ENCODE measurements around the gene CPHXL2. TPM values are rescaled to one million over a fixed set of nuclear protein-coding genes. Genes with fewer than 3 reads are reported as not detected.

Gene CPHXL2
- total and polyA plus RNA-seq, 7 donors = not detected

GRCh38 chr16:75687361-75687760, 10.6 kb upstream of the CPHXL2 start:
- intact Hi-C loops (cut with DNase I) = no loop called here
- Histone ChIP-seq H3K27ac (no peak overlapping the region), H3K4me3 (no peak overlapping the region), H3K36me3 (no peaks in the 10 kb centered on the region), H3K27me3 (no peaks in the 10 kb centered on the region), H3K9me3 (no peaks in the 10 kb centered on the region), H3K4me1 (no peaks in the 10 kb centered on the region)
- DNase-seq = no peak
- TF ChIP-seq POLR2AphosphoS5 (IDR thresholded peaks at IDR 0.05) = no peak
- TF ChIP-seq CTCF (IDR thresholded peaks at IDR 0.05) = no peak
- TF ChIP-seq EP300 (IDR thresholded peaks at IDR 0.05) = no peak
- TF ChIP-seq POLR2A (IDR thresholded peaks at IDR 0.05) = no peak

- Histone ChIP-seq H3K9me3 (no peaks in the 10 kb centered on the region), H3K27ac (no peak overlapping the region), H3K4me3 (no peak overlapping the region), H3K4me1 (no peaks in the 10 kb centered on the region), H3K36me3 (no peaks in the 10 kb centered on the region), H3K27me3 (no peaks in the 10 kb centered on the region)
- TF ChIP-seq CTCF (IDR thresholded peaks at IDR 0.05) (no peak), POLR2A (IDR thresholded peaks at IDR 0.05) (no peak), POLR2AphosphoS5 (IDR thresholded peaks at IDR 0.05) (no peak), EP300 (IDR thresholded peaks at IDR 0.05) (no peak)
- DNase-seq = no peak
- intact Hi-C loops (cut with DNase I) = no loop called here
- 89 to 92% methylated on average over 14 of the region's 14 CpGs for WGBS, 2 donors
Measured at GRCh38 chr16:75682308-75682707, 5.5 kb upstream of the CPHXL2 start.

GRCh38 chr16:75679366-75679765, 2.6 kb upstream of the CPHXL2 start:
- WGBS, 2 donors = 90% methylated on average over 5 of the region's 5 CpGs
- Histone ChIP-seq H3K4me3 (no peak overlapping the region), H3K9me3 (no peaks in the 10 kb centered on the region), H3K36me3 (no peaks in the 10 kb centered on the region), H3K4me1 (no peaks in the 10 kb centered on the region), H3K27ac (no peak overlapping the region), H3K27me3 (no peaks in the 10 kb centered on the region)
- intact Hi-C loops (cut with DNase I) = no loop called here
- no peak for DNase-seq
- TF ChIP-seq EP300 (IDR thresholded peaks at IDR 0.05) (no peak), CTCF (IDR thresholded peaks at IDR 0.05) (no peak), POLR2AphosphoS5 (IDR thresholded peaks at IDR 0.05) (no peak), POLR2A (IDR thresholded peaks at IDR 0.05) (no peak)

GRCh38 chr16:75667503-75667902, 9.3 kb downstream of the CPHXL2 start:
- no peaks in the 10 kb centered on the region for H3K36me3 ChIP-seq
- H3K4me3 ChIP-seq = no peak overlapping the region
- intact Hi-C loops (cut with DNase I) = no loop called here
- no peaks in the 10 kb centered on the region for H3K9me3 ChIP-seq
- no peaks in the 10 kb centered on the region for H3K4me1 ChIP-seq
- DNase-seq = no peak
- TF ChIP-seq EP300 (IDR thresholded peaks at IDR 0.05) = no peak
- TF ChIP-seq CTCF (IDR thresholded peaks at IDR 0.05) = no peak
- no peak for TF ChIP-seq POLR2AphosphoS5 (IDR thresholded peaks at IDR 0.05)
- TF ChIP-seq POLR2A (IDR thresholded peaks at IDR 0.05) = no peak
- H3K27ac ChIP-seq = no peak overlapping the region
- H3K27me3 ChIP-seq = no peaks in the 10 kb centered on the region

DNA sequence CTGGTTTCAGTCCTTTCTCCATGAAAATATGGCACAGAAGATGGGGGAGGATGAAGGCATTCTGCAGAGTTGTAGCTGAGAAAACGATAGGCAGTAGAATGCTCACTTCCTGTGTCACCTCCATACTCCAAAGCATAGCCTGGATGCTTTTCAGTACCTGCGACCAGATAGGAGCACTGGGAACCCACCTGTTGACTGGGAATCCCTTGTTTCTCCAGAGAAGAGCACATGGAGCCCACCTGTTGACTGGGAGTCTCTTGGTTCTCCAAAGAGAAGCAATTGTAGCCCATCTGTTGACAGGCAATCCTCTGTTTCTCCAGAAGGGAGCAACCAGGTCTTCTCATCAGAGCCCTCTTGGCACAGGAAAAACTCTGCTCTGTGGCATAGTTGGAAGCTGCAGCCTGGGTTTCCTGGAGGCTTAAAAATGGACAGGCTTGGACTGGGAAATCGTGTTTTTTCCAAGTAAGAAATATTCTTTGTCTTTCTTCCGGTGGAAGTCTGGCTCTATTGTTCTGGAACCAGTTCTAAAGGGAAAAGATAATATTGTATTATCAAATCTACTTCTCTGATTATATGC, 16.0 kb downstream of the CPHXL2 start:
- no peaks in the 10 kb centered on the region for H3K9me3 ChIP-seq
- H3K36me3 ChIP-seq = peaks cover 13 to 41% (median 16%) of the 10 kb centered on the region in 4 donors
- no peak for TF ChIP-seq POLR2A (IDR thresholded peaks at IDR 0.05)
- TF ChIP-seq POLR2AphosphoS5 (IDR thresholded peaks at IDR 0.05) = no peak
- TF ChIP-seq CTCF (IDR thresholded peaks at IDR 0.05) = no peak
- TF ChIP-seq EP300 (IDR thresholded peaks at IDR 0.05) = no peak
- no peaks in the 10 kb centered on the region for H3K27me3 ChIP-seq
- no peak for DNase-seq
- no peak overlapping the region for H3K4me3 ChIP-seq
- no peak overlapping the region for H3K27ac ChIP-seq
- no peaks in the 10 kb centered on the region for H3K4me1 ChIP-seq
- 86 to 88% methylated on average over 4 of the region's 4 CpGs for WGBS, 2 donors
- intact Hi-C loops (cut with DNase I) = no loop called here

Data from sigmoid colon (tissue), 7 donors.